Measurements from ENCODE around the gene TEKT5.

DNA sequence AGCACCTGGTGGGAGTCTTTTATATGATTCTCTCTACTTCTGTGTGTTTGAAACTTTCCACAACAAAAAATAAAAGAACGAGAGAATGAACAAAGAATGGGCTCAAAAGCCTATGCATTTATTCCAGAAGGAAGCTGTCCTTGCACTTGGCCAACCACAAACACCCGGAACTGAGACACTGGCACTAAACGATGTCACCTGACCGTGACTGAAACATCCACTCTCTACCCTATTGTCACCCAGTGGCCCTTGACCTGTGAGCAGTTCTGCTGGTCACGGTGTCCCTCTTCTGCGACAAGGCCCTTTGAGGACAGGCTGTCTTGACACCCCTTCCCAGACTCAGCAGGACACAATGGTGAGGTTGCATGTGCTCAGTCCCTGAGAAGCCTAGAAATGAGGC lies 56.6 kb downstream of the TEKT5 start:
- TF ChIP-seq POLR2A (IDR thresholded peaks at IDR 0.05; ENCODE audit: low read depth): no peak
- TF ChIP-seq CTCF (IDR thresholded peaks at IDR 0.05): no peak
- TF ChIP-seq POLR2AphosphoS5 (IDR thresholded peaks at IDR 0.05): no peak

All from esophagus muscularis mucosa (tissue), 3 donors.